Neural cell (in vitro differentiated cells): ENCODE measurements around the gene PAGE2B. TPM values are rescaled to one million over a fixed set of nuclear protein-coding genes. Genes with fewer than 3 reads are reported as not detected.

Experiments used
- H2AFZ ChIP-seq: fragments of 200-600, 300-800 bp; sonication (generic), shearing (Covaris generic); 2 replicates; pipeline ENCODE4 v1.6.0; 2014; ENCODE audit warnings: low read depth, mild to moderate bottlenecking, antibody characterized with exemption, low read length, moderate library complexity
- H3F3A ChIP-seq: fragments of 200-600 bp; shearing (Covaris generic); 2 replicates; pipeline ENCODE4 v1.6.1; 2016; ENCODE audit warnings: mild to moderate bottlenecking, moderate library complexity, mixed read lengths, antibody characterized with exemption, low read length; ENCODE audit not compliant: insufficient read depth, poor library complexity, severe bottlenecking
- H3K27ac ChIP-seq: fragments of 200-600, 300-800 bp; sonication (generic), shearing (Covaris generic); 2 replicates; pipeline ENCODE4 v1.5.1; 2014; ENCODE audit warnings: mild to moderate bottlenecking, low read length, moderate library complexity
- H3K27me3 ChIP-seq: fragments of 300-800, 200-600 bp; sonication (generic), shearing (Covaris generic); 2 replicates; pipeline ENCODE4 v1.6.0; 2014; ENCODE audit warnings: mild to moderate bottlenecking, low read depth, low read length, moderate library complexity; ENCODE audit not compliant: insufficient read depth
- H3K36me3 ChIP-seq: fragments of 300-800, 200-600 bp; sonication (generic), shearing (Covaris generic); 2 replicates; pipeline ENCODE4 v1.5.1; 2014; ENCODE audit warnings: mild to moderate bottlenecking, antibody characterized with exemption, low read length, moderate library complexity; ENCODE audit not compliant: insufficient read depth
- H3K4me2 ChIP-seq: fragments of 300-800, 200-600 bp; sonication (generic), shearing (Covaris generic); 2 replicates; pipeline ENCODE4 v1.6.0; 2014; ENCODE audit warnings: mild to moderate bottlenecking, low read length
- H3K4me3 ChIP-seq: fragments of 300-800, 200-600 bp; sonication (generic), shearing (Covaris generic); 2 replicates; pipeline ENCODE4 v1.5.1; 2014; ENCODE audit warnings: mild to moderate bottlenecking, low read length, moderate library complexity
- H3K79me2 ChIP-seq: fragments of 200-600 bp; shearing (Covaris generic); replicated peaks from 2 replicates; pipeline ENCODE4 v1.6.0; 2014; ENCODE audit warnings: mild to moderate bottlenecking, low read length, moderate library complexity; ENCODE audit not compliant: insufficient read depth
- H3K9ac ChIP-seq: fragments of 300-800, 200-600 bp; sonication (generic), shearing (Covaris generic); 2 replicates; pipeline ENCODE4 v1.6.1; 2016; ENCODE audit warnings: mild to moderate bottlenecking, low read length, mixed read lengths
- H3K9me2 ChIP-seq: fragments of 200-600 bp; shearing (Covaris generic); 2 replicates; pipeline ENCODE4 v1.6.1; 2016; ENCODE audit warnings: mild to moderate bottlenecking, low read length, mixed read lengths; ENCODE audit not compliant: insufficient read depth
- H3K9me3 ChIP-seq: fragments of 200-600, 300-800 bp; sonication (generic), shearing (Covaris generic); 2 replicates; pipeline ENCODE4 v1.6.1; 2016; ENCODE audit warnings: mild to moderate bottlenecking, mixed run types, low read length, moderate library complexity, mixed read lengths
- H4K20me1 ChIP-seq: fragments of 200-600 bp; shearing (Covaris generic); 2 replicates; pipeline ENCODE4 v1.6.1; 2016; ENCODE audit warnings: mild to moderate bottlenecking, mixed run types; ENCODE audit not compliant: insufficient read depth
- CTCF ChIP-seq: fragments of 450-650 bp; IDR thresholded peaks from 2 replicates; pipeline ENCODE4 v1.5.1; 2014; ENCODE audit warnings: antibody characterized with exemption, mild to moderate bottlenecking, moderate library complexity; ENCODE audit not compliant: poor library complexity, severe bottlenecking
- EP300 ChIP-seq: fragments of 450-650 bp; conservative IDR thresholded peaks from 2 replicates; pipeline ENCODE4 v1.6.1; 2014; ENCODE audit warnings: antibody characterized with exemption, mild to moderate bottlenecking, moderate library complexity; ENCODE audit not compliant: poor library complexity, severe bottlenecking
- EZH2 ChIP-seq: fragments of 200-600, 300-800 bp; shearing (Covaris generic), sonication (generic); IDR thresholded peaks from 2 replicates; pipeline ENCODE4 v1.6.1; 2014; ENCODE audit warnings: antibody characterized with exemption, low read length, borderline replicate concordance, mild to moderate bottlenecking; ENCODE audit not compliant: insufficient read depth, poor library complexity, severe bottlenecking
- MXI1 ChIP-seq: fragments of 450-650 bp; conservative IDR thresholded peaks from 2 replicates; pipeline ENCODE4 v1.6.1; 2014; ENCODE audit warnings: antibody characterized with exemption, mild to moderate bottlenecking; ENCODE audit not compliant: poor library complexity, severe bottlenecking
- POLR2AphosphoS5 ChIP-seq: IDR thresholded peaks from 2 replicates; pipeline ENCODE4 v1.6.1; 2012
- RAD21 ChIP-seq: fragments of 450-650 bp; conservative IDR thresholded peaks from 2 replicates; pipeline ENCODE4 v1.6.1; 2014; ENCODE audit warnings: antibody characterized with exemption, mild to moderate bottlenecking, moderate library complexity
- REST ChIP-seq: IDR thresholded peaks from 2 replicates; pipeline ENCODE4 v1.6.1; 2012; ENCODE audit warnings: borderline replicate concordance
- SMC3 ChIP-seq: fragments of 450-650 bp; conservative IDR thresholded peaks from 2 replicates; pipeline ENCODE4 v1.6.1; 2014; ENCODE audit warnings: antibody characterized with exemption, mild to moderate bottlenecking, moderate library complexity; ENCODE audit not compliant: poor library complexity
- TAF1 ChIP-seq: IDR thresholded peaks from 2 replicates; pipeline ENCODE4 v1.6.1; 2012; ENCODE audit warnings: low read depth
- polyA plus RNA-seq: library from polyadenylated mRNA; depleted of rRNA; stranded (reverse); fragments of >200 nt; gene quantifications from 2 replicates; pipeline ENCODE4 v1.2.3, GENCODE V29; 2014

PAGE2B gene
- polyA plus RNA-seq, 1 donor from 2014 or later = not detected

GRCh38 chrX:55030271-55031205 is 44.3 kb upstream of the PAGE2B start, which contains the start of gene ALAS2:
TSS of gene ALAS2 (minus strand) at chrX:55030977. CDS start at chrX:55026000, 4,977 bp downstream.
- H3K4me3 ChIP-seq = no peak within 1 kb of the TSS
- no peaks in the 10 kb centered on the region for H3K27me3 ChIP-seq
- H4K20me1 ChIP-seq = no peaks in the 10 kb centered on the region
- no peaks in the 10 kb centered on the region for H3K36me3 ChIP-seq
- no peaks in the 10 kb centered on the region for H3K9me3 ChIP-seq
- H3F3A ChIP-seq = no peaks in the 10 kb centered on the region
- H2AFZ ChIP-seq = no peak within 1 kb of the TSS
- H3K9me2 ChIP-seq = no peaks in the 10 kb centered on the region
- TF ChIP-seq RAD21 (no peak), TAF1 (no peak), MXI1 (no peak), POLR2AphosphoS5 (no peak), EP300 (no peak), REST (no peak), EZH2 (no peak)
- H3K79me2 ChIP-seq = no peaks in the 10 kb centered on the region
- no peak within 1 kb of the TSS for H3K9ac ChIP-seq
- H3K4me2 ChIP-seq = no peak within 1 kb of the TSS
- no peak within 1 kb of the TSS for H3K27ac ChIP-seq

- no peaks in the 10 kb centered on the region for H3K9me2 ChIP-seq
- no peak overlapping the region for H3K4me3 ChIP-seq
- no peaks in the 10 kb centered on the region for H3K36me3 ChIP-seq
- H3K9me3 ChIP-seq = no peaks in the 10 kb centered on the region
- H3K27me3 ChIP-seq = no peaks in the 10 kb centered on the region
- no peaks in the 10 kb centered on the region for H3F3A ChIP-seq
- H3K27ac ChIP-seq = no peak overlapping the region
- H3K4me2 ChIP-seq = no peak overlapping the region
- H2AFZ ChIP-seq = no peak overlapping the region
- H3K9ac ChIP-seq = no peak overlapping the region
- no peaks in the 10 kb centered on the region for H4K20me1 ChIP-seq
- no peak for TF ChIP-seq RAD21
- no peak for TF ChIP-seq POLR2AphosphoS5
- TF ChIP-seq REST = no peak
- no peak for TF ChIP-seq MXI1
- TF ChIP-seq EZH2 = no peak
- TF ChIP-seq EP300 = no peak
- TF ChIP-seq CTCF = no peak
- no peak for TF ChIP-seq SMC3
- no peak for TF ChIP-seq TAF1
- H3K79me2 ChIP-seq = no peaks in the 10 kb centered on the region
Measured at GRCh38 chrX:55033429-55033828, 41.4 kb upstream of the PAGE2B start.
